CD4-positive, alpha-beta T cell treated with Interleukin-12 subunit alpha and Interleukin-12 subunit beta, for 1 hour (primary cell): Measurements from ENCODE around the gene SRRM2.

Experiments
- DNase-seq: peaks from one replicate; pipeline ENCODE4 v3.0.0-alpha.2; 2020

SRRM2 gene

DNA sequence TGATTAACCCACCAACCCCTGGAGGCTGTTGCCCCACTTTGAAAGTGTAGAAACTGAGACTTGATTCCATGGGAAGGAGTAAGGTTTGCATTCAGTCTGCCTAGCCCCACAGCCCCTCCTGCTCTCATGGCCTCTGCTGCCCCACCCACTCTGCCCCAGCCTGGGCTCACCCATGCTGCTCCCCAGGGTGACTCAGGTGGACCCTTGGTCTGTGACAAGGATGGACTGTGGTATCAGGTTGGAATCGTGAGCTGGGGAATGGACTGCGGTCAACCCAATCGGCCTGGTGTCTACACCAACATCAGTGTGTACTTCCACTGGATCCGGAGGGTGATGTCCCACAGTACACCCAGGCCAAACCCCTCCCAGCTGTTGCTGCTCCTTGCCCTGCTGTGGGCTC, 52.3 kb downstream of the SRRM2 start:
- DNase-seq = no peak

DNA sequence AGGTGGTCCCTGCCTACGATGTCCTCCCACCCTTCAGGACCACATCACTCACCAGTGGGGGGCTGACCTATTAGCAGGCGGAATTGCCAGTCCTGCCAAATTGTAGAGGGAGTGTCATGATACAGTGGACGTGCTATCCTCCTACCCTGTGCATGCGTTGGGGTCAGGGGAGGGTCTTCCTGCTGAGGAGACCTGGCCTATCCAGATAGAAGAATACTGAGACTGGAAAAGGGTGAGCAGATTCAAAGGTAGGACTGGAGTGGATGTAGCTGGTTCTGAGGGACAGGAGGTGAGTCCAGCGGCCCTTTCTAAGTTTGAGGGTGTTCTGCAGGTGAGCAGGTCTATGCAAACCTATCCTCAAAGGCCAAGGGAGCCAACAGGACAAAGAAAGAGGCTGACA, 53.8 kb downstream of the SRRM2 start:
- no peak for DNase-seq

DNA sequence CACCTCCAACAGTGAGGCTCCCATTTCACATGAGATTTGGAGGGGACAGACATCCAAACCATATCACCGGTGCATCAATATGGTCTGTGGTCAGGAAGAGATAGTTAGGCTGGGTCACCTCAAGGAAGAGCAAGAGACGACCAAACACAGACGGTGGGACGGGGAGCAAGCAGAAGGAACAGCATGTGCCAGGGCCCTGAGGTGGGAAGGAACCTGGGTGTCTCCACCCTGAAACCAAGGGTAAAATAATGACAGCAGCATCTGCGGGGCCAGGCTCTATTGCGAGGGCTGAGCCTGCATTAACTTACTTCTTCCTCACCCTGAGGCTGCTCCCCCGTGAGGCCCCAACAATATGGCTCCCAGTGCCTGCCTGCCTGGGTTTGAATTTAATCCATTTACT, 55.7 kb downstream of the SRRM2 start:
- DNase-seq = no peak

DNA sequence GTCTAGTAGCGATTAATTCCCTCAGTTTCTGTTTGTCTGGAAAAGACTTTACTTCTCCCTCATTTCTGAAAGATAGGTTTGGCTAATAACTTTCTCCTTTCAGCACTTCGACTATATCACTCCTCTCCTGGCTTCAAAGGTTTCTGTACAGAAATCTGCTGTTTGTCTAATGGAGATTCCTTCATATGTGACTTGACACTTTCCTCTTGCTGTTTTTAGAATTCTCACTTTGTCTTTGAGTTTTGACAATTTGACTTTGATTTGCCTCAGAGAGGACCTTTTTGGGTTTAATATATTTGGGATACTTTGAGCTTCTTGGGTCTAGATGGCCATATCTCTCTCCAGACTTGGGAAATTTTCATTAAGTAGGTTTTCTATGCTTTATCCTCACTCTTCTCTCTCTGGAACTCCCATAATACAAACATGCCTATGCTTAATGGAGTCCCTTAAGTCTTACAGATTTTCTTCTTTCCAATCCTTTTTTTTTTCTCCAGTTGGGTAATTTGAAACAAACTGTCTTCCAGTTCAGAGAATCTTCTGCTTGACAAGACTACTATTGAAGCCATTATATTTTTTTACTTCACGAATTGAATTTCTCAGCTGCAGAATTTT, 56.8 kb downstream of the SRRM2 start:
- no peak for DNase-seq

DNA sequence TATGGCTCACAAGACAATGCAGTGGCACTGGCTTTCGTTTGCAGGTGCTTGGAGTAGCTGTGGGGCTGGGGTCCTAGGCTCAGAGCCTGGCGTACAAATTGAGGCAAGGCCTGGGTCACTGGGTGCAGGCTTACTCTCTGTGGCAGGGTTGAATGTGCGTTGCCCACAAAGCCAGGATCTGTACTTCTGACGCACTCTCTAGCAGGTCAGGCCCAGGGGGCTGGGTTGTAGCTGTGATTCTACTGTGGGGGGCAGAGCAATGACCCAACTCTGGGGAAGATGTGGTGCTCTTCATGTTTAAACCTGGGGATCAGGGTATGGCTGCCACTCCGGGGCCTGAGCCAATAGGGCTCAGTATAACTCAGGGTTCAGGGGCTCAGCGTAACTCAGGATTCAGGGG, 58.2 kb downstream of the SRRM2 start:
- DNase-seq = no peak

GRCh38 chr16:2811703-2812471, 59.4 kb downstream of the SRRM2 start:
- no peak for DNase-seq

DNA sequence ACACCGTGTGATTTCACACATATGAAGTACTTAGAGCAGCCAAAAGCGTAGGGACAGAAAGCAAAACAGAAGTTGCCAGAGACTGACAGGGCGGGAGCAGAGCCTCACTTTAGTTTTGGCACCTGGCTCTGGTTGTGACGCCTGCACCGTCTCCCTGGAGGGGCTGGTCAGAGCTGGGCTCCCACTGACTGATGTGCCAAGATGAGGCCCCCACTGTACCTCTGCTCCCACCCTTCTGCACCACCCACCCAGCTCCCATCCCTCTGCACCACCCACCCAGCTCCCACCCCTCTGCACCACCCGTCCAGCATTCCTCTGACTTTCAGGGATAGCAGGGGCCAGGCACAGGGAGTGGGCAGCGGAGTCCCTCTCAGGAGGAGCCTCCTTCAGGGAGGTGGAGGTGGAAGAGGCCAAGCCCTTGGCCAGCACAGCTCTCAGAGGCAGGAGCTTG, 61.4 kb downstream of the SRRM2 start:
- no peak for DNase-seq

- no peak for DNase-seq
These were observed 62.3 kb downstream of the SRRM2 start for GRCh38 chr16:2814551-2815298.

DNA sequence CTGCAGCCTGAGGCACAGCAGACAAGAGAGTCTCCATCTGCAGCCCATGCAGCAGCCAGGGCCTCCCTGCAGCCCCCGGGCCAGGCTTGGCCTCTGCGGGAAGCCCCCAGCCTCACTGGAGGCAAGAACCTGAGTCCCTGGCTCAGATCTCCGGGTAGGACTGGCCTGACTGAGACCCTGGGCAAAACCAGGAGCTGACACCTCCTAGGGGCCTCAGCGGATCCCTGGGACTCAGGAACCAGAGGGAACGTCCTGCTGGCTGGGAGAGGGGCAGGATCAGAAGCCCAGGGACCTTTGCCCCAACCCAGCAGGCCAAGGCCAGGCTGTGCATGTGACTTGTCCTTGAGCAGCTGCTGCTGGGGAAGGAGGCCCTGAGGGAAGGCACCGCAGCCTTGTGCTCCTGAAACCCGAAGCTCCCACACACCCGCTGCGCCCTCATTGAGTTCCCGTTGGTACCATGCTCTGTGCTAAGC, 62.9 kb downstream of the SRRM2 start:
- DNase-seq = no peak

DNA sequence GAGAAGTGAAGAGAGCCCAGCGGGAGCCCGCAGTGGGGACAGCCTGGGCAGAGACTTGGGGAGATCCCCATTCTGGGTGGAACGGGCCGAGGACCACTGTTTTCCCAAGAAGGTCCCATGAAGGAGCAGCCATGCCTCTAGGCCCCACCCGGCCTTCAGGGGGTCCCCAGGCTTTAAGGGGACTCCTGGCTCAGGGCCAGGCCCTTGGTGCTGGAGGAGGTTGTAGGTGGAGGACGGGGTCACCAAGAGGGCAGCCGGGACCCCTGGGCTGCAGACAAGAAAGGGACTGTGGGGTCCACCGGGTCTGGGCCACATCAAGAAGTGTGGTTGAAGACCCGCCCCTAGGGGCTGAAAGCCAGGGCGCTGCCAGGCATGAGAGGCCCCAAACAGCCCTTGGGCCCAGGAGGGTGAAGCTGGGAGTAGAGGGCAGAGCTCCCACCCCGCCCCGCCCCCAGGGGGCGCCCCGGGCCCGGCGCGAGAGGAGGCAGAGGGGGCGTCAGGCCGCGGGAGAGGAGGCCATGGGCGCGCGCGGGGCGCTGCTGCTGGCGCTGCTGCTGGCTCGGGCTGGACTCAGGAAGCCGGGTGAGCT, 64.4 kb downstream of the SRRM2 start, which contains the start of gene PRSS21:
TSS of gene PRSS21 (plus strand) at position 487 of the 589 bp plus-strand sequence. CDS start at position 519, 32 bp downstream.
- peak; percentile 47 for DNase-seq

DNA sequence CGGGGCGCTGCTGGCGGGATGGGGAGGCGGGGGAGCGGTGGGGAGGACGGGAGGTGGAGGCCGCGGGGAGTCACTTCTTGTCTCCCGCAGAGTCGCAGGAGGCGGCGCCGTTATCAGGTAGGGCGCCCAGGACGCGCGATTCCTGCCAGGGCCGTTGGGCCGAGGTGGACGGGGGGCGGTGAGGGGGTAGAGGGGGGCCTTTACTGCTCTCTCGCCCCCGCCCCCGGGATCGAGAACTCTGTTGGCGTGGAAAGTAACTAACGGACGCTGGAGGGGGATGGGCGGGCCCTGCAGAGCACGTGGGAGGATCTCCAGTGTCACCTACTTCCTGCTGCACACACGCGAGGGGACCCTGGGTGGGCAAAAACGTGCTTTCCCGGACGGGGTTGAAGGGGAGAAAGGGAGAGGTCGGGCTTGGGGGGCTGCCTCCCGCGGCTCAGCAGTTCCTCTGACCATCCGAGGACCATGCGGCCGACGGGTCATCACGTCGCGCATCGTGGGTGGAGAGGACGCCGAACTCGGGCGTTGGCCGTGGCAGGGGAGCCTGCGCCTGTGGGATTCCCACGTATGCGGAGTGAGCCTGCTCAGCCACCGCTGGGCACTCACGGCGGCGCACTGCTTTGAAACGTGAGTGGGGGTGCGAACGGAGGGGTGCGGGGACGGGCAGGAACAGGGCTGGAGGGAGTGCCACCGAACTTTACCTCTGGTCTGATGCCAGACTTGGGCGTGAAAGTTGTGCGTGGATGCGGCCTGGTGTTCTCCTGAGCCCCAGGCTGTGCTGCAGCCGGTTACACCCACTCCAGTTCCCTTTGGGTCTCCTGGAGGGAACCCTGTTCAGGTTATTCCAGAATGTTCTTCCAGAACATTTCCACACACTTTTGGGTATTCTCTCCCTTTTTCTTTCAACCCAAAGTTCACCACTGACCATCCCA, 65.2 kb downstream of the SRRM2 start:
- no peak for DNase-seq

DNA sequence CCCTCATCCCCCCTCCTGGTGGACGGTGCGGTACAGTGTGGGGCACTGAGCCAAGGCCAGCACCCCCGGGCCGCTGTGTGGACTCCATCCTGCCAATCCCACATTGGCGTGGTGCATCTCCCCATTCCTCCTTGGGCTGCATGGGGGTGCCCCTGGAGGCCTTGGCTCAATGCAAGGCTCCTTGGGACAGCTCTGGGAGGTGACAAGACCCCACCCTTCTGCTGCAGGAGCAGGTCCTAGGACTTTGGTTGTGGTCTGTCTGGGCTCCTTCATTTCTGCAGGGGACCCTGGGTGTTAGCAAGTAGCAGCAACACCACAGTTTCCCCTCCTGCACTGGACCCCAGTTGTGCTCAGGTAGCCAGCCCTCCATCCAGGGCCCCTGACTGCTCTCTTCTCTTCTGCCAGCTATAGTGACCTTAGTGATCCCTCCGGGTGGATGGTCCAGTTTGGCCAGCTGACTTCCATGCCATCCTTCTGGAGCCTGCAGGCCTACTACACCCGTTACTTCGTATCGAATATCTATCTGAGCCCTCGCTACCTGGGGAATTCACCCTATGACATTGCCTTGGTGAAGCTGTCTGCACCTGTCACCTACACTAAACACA, 65.9 kb downstream of the SRRM2 start:
- no peak for DNase-seq

DNA sequence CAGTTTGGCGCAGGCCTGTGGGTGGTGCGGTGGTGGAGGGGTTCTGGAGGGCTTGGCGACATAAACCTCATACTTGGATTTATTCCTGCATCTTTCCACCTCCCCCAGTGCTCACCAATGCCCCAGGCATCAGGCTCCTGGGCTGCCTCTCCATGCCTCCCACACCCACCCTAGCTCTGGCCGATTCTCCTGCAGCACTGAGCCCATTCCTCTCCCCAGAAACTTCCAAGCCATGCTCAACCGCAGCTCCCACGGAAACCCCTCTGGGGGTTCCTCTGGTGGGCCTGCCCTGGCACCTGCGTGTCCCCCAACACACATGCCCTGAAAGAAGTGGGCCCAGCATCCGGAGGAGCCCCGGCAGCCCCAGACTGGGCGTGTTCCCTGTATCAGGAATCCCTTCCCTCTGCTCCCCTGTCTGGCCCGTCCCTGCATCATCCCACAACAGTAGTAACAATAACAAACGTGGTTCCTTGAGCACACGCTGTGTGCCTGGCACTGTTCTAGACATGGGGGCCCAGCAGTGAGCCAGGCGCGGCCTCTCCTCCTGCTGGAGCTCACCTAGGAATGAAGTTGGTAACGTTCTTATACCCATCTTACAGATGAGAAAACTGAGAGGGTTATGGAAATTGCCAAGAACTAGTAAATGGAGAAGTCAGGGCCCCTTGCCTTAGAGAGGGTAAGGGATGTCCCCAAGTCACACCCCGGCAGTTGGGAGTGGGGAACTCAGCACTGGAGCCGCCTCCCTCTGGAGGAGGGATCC, 66.9 kb downstream of the SRRM2 start:
- DNase-seq = no peak

DNA sequence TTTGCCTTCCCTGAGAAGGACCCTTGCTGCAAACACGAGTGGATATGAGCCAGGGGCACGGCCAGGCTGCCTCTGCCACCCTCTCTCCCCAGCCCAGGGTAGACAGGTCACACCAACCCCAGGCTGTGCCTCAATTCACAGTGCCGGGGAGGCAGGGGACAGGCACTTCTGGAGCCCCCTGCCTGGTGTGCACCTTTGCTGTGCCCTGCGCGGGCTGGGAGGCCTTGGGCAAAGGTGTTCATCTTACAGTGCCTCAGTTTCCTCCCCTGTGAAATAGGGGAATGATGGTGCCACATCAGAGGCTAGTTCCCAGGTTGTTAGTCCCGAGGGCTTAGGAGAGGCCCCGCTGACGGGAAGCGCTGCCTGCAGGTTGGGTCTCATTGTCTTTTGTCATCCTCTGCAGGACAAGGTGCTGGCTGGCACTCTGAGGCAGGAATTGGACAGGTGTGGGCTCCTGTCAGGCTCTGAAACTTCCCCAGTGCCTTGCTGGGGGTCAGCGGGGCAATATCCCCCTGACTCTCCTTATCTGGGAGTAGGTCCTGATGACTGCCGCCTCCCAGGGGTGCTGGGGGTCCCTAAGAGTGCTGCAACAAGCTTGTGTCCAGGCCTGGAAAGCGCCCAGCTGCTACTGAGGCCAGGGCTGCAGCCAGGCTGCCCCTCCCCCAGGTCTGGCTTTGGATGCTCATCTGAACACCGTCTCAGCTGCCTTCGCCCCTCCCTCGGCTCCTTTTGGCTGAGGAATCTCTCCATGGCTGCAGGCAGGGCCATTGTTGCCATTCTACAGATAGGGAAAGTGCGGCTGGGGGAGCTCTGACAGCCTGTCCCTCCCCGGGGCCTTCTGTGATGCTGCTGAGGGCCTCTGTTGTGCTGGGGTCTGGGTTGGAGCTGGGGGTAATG, 67.7 kb downstream of the SRRM2 start:
- no peak for DNase-seq
